Stimulated activated CD4-positive, alpha-beta T cell treated with anti-CD3 and anti-CD28 coated beads, Interleukin-2, amount 100 ng/mL, for 24 hours (primary cell): ENCODE measurements around the gene CLCN2.

Source experiments
- DNase-seq, 2 donors: peaks; one replicate each; pipeline ENCODE4 v3.0.0-alpha.2; 2020

CLCN2 gene

DNA sequence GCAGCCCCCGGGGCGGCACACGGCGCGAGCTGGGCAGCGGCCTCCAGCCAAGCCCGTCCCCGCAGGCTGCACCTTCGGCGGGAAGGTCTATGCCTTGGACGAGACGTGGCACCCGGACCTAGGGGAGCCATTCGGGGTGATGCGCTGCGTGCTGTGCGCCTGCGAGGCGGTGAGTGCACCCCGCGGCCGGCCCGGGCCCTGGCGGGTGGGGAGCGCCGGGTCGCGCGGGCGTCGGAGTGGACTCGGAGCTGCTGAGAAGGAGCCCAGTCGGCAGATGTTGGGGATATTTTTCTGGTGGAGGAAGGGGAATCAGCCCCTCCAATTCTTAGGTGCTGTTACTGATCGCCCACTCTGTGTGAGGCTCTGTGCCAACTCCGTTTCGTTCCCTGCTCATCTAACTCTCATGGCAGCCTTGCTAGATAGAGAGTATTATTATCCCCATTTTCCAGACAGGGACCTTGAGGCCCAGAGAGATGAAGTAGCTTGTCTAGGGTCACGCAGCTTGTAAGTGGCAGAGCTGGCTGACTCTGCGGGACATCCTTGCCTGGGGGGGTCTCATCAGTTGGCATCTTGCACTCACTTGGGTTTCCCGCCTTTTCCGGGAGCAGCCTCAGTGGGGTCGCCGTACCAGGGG, 19.3 kb upstream of the CLCN2 start:
- DNase-seq: peak in 1 of 2 donors; percentile 22

DNA sequence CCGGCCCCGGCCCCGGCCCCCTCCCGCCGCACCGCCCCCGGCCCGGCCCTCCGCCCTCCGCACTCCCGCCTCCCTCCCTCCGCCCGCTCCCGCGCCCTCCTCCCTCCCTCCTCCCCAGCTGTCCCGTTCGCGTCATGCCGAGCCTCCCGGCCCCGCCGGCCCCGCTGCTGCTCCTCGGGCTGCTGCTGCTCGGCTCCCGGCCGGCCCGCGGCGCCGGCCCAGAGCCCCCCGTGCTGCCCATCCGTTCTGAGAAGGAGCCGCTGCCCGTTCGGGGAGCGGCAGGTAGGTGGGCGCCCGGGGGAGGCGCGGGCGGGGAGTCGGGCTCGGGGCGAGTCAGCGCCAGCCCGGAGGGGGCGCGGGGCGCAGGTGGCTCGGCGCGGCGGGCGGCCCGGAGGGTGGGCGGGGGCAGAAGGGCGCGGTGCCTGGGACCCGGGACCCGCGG, 18.8 kb upstream of the CLCN2 start:
- DNase-seq: peak; percentile 36 to 46

DNA sequence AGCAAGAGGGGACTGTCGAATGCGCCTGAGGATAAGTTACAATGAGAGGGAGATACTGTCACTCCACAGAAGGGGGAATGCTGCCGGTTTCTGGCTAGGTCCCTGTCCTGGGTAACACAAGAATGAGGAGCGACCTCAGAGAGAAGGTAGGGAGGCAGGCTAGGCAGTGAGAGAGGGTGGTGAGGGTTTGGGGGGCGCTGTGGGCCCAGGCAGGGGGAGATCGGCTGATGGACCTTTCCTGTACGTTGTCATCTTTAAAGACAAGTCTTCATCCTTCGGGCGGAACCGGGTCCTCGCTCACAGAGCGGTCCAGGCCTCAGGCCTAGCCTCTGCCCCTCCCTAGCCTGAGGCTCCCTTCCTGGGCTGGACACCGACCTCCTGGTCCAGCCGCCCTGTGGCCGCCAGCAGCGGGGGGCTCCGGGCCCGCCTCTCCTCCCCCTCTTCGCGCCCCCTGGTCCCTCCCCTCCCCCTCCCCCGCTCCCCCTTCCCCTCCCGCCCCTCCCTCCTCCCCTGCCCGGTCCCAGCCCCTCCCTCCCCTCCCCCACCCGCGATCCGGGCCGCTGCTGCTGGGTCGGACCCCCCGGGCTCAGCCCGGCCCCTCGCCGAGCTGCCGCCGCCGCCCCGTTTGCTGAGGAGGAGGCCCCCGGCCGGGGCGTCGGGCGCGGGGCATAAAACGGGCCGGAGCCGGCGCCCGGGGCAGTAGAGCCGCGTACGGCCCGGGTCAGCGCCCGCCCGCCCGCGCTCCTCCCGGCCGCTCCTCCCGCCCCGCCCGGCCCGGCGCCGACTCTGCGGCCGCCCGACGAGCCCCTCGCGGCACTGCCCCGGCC, 18.2 kb upstream of the CLCN2 start, which contains the start of gene CHRD:
Gene CHRD, plus strand, starts transcription at position 697 of the 827 bp plus-strand sequence. CDS start 265 bp downstream, outside the sequence.
- no peak for DNase-seq

DNA sequence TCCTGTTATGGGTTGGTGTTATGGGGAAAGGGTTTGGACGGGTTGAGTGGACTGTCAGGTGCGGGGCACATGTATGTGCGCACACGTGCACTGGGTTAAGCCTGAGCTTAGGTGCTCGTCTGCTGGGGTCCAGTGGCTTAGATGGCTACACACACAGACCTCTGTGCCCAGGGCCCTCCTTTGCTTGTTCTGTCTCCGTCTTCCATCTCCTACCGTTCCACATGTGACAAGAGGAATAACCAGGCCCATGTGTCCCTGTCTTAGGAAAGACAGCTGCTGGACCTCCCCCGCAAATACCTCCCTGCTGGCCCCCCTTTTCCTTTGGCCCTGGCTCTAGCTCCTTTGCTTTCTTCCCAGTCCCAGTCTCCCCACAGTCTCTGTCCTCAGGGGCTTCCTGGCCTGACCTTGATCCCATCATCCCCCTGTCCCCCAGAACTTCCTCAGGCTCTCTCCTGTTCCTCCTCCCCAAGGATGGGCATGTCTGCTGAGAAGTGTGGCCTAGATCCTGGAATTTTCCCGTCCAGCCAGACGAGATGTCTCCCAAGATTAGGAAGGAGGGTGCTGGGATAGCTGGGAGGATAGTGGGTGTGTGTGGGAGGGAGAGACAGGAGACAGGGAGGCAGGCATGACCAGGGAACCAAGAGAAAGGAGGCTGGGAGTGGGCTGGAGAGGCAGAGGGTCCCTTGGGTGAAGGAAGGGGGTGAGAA, 17.4 kb upstream of the CLCN2 start:
- DNase-seq: no peak

DNA sequence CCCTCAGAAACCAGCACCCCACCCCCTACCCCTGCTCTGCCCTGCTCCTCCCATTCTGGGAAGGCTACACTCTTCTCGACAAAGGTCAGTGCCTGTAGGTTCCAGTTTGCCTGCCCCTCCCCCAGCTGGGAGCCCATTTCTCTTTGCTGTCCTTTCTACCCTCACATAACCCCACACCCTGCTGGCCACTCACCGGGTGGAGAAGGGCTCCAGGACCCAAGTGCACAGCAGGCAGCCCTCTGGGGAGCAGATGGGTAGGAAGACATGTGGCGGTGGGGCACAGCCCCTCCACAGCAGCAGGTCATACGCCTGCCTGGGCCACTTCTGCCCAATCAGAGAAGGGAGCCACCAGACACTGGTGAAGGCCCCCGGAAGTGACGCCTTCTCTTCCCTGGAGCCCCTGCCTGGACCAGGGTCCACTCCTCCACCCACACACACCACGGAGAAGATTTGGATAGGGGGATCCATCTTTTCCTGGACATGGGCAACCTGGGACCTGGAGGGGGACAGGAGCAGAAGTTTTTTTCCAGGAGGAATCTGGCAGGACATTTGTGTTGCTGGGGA, 16.6 kb upstream of the CLCN2 start, which contains the start of gene THPO:
Gene THPO, minus strand, starts transcription at position 326 of the 564 bp plus-strand sequence. CDS start 1,948 bp downstream, outside the sequence.
- DNase-seq: no peak

DNA sequence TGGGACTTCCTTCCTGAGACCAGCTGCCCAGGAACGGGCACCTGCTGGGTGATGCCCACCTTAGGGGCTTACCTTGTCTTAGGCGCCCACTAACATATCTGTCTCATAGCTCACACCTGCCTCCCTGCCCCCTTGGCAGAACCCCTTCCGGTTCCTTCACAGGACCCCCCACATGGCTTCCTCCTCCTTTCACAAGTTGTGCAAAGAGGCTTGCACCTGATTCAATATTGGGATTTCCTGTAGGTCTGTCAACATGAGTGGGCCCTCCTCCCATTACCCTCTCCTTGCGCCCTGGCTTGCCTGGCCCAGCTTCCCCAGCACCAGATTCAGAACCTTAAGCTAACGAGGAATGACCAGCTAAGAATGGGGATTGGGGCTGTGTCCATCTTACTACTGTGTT, 16.0 kb upstream of the CLCN2 start:
- no peak for DNase-seq

DNA sequence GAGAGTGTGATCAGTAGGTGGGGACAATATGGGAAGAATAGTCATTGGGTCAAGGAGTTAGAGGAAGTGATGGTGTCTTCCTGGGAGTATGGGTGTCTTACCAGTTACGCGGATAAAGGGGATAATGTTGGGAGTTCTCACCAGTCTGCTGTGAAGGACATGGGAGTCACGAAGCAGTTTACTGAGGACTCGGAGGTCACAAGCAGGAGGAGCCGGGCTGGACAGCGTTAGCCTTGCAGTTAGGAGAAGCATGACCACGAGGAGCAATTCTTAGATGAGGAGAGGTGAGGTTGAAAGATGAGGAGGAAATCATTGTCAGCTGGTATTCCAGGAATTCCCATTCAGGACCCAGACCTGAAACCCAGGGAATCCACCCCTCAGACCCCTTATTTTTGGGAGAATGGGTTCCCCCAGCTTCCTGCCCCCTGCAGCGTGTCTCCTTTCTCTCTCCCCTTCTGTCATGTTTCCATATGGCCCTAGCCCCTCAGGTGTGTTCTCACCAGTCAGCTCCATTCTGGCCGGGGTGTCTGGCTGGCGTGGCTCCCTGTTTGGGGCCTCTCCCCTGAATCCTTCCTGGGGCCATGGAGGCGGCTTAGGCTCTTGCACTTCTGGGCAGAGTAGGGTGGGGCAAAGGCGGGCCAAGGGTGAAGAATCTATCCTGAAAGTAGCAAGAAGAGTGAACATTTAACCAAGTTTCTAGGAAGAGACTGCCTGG, 14.5 kb upstream of the CLCN2 start:
- no peak for DNase-seq

DNA sequence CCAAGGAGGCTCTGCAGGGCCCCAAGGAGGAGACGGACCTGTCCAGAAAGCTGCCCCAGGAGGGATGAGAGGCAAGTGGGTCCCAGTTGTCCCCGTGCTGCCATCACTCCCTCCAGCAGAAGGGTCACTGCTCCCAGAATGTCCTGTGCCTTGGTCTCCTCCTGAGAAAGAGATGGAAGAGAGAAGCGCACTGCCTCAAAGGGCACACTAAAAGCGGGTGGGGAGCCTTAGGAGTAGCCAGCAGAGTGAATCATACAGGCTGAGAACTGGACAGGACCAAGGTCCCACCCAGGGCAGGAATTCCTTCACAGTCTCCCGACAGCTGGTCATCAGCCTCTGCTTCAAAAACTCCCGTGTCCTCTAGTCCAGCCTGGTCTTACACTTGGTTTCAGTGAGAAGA, 12.0 kb upstream of the CLCN2 start:
- DNase-seq: no peak

DNA sequence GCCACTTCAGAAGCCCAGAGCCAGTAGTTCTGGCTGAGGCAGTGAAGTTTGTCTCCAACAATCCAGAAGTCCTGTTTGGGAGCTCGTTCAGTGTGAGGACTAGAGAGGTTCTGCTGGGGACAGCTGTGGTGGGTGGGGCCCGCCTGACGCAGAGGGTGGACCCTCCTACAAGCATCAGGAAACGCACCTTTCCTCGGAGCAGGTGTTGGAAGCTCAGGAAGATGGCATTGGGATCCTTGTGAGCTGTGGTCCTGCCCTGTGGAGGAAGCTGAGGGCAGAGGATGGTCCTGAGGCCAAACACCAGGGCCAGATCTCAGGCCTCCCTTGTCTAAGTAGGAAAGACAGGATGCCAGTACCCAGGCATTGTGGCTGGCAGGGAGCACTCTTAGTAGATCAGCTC, 11.5 kb upstream of the CLCN2 start:
- DNase-seq: no peak

DNA sequence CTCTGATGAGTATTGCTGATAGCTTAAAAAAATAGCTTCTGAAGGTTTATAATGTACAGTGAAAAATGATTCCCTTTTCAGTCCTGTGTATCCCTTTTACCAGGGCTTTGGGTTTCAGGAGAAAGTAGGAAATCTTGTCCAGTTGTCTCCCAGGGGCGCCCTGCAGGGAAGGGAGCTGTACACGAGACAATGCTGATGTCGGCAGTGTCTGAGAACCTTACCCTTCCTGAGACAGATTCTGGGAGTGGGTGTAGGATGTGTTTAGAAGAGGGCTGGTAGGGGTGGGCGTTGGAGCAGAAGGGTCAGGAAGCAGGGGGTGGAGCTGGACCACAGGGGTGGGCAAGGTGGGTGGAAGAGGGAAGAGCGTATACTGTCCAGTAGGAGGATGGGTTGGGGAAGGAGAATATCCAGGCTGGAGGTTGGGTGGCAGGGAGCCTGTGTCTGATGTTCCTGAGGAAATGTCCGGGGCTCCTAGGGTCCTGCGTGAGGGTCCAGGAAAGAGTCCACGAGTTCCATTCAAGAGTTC, 11.0 kb upstream of the CLCN2 start:
- no peak for DNase-seq

DNA sequence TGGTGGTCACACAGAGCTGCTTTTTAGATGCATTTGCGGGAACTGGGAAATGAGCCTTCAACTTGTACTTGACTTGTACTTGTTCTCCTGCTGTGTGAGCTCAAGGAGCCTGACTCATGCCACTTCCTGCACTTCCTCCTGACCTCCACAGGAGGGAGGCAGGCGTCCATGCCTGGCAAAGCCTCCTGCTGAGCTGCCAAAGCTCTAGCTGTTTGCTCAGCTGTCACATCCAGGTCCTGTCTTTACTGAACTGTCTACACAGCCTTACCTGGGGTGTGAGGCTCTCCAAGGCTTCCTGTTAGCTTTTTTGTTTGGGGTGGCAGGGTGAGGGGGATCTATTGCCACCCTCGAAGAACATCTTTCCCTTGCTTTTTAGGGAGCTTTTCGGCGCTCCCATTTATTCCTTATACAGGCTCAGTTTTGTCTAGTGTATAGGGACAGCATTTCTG, 10.2 kb upstream of the CLCN2 start:
- DNase-seq: peak; percentile 56 to 62

DNA sequence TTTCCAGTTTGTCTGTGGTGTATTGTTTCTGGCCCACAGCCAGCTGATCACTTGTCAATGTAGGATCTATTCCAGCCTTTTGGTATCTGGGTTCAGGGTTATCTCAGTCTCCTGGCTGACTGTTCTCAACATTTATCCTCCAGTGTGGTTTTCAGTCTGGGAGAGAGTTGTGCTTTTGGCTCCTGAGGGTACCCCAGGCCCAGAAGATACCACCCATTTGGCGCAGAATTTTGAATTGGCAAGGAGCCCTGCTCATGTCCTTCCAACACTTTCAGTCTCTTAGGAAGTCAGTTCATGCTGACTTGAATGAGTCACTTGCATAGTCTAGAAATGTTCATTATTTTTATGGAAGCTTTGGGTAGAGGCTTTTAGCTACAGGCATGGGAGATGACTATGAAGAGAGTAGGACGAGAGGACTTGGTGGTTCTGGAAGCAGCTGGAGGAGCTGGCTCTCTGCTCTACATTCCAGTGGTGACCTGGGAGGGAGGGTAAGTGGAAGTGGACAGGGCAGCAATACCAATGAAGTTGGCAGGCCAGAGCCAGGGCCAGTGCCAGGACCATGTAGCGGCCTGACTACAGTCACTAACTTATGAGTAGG, 7.3 kb upstream of the CLCN2 start:
- no peak for DNase-seq

DNA sequence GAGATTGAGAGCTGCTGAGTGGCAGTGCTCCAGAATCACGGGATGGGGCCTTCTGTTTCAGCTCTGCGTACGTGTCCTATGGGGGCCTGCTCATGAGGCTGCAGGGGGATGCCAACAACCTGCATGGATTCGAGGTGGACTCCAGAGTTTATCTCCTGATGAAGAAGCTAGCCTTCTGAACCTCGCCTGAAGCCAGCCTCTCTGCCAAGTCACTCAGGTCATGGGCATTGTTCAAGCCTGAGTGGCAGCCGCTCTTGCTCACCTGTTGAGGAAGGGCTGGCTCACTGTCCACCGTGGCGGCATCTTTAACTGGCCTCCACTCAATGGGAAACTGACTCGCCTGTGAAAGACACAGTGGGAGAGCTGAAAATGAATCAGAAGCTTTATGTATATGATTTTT, 6.7 kb upstream of the CLCN2 start:
- DNase-seq: no peak

DNA sequence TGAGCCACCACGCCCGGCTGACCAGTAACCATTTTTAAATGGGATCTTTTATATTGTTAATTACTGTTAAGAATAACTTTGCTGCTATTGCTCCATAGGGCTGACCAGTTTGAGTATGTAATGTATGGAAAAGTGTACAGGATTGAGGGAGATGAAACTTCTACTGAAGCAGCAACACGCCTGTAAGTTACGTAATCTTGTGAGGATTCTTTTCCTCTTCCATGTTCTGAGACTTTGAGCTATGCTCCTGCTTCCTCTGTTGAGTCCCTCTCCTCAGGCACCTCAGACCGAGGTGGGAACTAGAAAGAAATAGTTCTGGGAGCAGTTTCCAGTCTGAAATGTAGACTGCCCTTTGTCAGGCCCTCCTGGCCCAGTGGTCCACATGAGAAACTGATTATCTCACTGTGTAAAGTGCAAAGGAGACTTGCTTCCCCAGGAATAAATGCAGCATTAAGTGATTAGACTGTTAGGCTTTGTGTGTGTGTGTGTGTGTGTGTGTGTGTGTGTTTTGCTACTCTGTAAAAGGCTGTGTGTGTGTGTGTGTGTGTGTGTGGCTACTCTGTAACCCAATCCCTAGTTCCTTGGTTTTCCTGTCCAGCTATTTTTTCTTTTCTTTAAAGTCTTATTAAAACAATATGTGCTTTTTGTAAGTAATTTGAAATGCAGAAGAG, 5.3 kb upstream of the CLCN2 start:
- DNase-seq: no peak

DNA sequence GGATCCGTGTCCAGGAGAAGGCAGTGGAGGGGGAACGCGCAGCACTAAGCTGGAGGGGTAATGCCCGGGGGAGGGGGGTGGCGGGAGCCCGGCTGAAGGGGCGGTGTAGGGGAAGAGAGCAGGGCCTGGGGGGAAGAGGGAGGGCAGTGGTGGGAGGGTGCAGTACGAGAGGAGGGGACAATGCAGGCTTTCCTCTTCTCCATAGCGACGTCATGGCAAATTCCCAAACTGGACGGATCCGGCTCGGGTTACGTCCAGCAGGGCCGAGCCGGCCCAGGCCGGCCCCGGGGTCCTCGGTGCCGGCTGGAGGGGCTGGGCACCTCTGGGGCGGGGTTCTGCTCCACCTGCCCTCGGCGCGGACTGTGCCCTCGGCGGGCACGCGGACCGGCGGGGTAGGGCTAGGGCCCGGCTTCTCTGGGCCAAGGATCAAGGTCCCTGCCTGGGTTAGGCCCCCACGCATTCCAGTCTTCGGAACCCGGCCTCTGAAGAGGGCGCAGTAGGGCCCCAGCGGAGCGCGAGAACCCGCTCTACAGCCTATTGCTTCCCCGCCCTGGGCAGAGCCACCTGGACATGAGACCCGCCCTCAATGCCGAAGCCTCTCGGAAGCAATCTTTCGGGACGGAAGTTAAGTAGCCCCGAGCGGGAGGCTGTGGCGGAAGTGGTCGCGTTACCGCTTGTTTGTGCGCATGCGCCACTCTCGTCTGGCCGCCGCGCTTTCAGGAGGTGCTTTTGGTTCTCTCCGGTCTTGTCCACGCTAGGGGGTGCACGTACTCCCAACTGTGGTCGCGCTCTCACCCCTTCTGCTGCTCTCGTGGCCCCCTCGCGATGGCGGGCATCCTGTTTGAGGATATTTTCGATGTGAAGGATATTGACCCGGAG, 1.5 kb upstream of the CLCN2 start:
- DNase-seq: peak; percentile 94 to 96

DNA sequence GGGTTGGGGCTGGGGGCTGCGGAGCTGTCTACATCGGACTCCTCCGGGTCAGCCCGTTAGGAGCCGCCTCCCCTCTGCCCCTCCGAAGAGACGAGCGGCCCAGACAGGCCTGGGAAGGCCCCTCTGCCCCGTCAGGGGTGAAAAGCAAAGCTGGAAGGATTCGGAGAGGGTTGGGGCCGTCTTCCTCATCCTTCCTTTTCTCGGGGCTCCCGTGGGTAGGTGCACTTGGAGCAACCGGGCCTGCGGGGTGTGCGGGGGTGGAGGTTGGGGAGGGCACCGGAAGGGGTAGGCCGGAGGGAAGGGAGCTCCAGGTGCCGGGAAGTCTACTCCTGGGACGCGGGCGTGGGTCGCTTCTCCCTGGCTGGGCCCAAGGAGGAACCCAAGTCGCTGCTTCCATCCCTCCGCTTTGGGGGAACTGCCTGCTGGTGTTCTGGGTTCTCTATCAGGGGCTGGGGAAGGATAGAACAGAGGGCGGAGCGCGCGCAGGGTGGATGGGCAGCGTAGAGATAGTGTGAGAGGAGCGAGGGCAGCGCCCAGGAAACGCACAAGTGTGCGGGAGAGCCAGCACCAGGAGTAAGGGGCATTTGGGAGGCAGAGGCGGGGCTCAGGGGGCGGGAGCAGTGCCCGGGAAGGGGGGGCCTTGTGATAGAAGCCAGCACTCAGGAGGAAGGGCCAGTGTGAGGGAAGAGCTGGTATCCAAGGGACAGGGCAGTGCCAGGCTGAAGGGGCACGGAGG, 695 bp upstream of the CLCN2 start:
- peak; percentile 62 to 63 for DNase-seq

DNA sequence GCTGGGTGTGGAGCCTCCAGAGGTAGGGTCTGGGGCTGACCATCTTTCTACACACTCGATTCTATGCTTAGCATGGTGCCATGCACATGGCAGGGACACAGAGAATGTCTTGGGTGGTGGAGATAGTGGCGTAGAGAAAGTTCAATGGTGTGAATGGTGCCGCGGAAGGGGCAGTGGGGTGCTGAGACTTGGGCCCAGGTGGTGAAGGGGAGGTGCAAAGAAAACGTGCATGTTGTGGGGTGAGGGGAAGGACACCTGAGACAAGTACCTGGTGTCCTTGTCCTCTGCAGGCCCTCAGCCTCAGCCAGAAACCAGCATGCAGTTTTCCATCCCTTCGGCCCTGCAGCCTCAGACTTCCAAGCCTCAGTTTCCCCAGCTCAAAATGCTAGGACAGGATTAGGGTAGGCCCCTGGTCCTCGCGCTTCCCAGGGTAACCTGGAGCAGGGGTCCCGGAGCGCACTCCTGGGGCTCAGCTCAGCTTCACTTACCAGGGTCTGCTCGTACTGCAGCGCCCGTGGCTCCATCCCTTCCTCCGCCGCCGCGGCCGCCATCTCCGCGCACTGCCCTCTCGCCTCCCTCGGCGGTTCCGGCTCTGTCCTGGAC, 375 bp downstream of the CLCN2 start:
- no peak for DNase-seq

DNA sequence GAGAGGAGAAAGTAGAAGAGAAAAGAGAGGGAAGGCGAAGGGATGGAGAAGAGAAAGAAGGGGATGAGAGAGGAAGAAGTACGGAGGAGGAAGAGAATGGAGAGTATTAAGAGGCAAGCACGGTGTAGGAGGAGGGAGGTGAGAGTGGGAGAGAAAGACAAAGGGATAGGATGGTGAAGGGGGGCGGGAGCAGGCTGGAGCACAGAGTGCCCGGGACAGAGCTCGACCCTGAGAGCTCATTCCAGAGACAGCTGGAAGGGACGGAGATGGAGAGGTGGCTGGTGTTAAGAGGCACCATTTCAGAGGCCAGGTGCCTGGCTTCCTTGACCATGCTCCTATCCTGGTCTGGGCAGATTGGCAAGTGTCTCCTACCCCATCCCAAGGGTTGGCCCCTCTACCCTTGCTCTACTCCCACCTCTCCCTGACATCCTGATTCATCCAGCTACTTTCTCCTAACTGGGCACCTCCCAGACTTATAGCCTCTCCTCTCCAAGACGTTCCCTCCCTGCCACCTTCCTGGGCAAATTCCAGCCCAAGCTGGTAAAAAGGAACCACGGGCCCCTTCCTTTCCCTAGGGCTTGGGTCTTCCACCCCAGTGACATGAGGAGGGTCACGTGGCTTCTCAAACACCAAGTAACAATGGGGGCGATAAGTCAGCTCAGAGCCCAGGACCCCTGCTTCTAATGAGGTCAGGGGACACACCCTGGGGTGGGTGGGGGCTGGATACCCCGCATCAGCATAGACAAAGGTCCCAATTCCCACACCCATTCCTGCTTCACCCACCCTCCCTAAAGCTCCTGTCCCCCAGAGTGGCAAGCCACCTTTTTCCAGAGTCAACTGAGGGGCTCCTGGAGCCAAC, 1.1 kb downstream of the CLCN2 start:
- DNase-seq: no peak
